SK-N-SH treated with all-trans-retinoic acid at 6 μM for 48 hours (cell line): Measurements from ENCODE around the gene S100A5.
"Not testable (repeated sequence)": the region's sequence is repeated elsewhere in the genome, so short reads cannot be mapped to it uniquely, and the experiment has no call there.

ENCODE experiments used
- ATAC-seq: fragments of 200-7000 bp; cut with Tn5 transposase; 3 replicates; pipeline ENCODE4 v1.9.1; 2020; ENCODE audit warnings: mild to moderate bottlenecking, moderate library complexity
- ARNTL ChIP-seq: fragments of 450-650 bp; formaldehyde crosslinking; IDR thresholded peaks from 2 replicates; pipeline ENCODE4 v1.5.0; 2020; ENCODE audit warnings: low read depth, mild to moderate bottlenecking, moderate library complexity, borderline replicate concordance
- BACH2 ChIP-seq: fragments of 250-450 bp; sonication (Bioruptor Pico); IDR thresholded peaks from 2 replicates; pipeline ENCODE4 v1.9.0; 2021; ENCODE audit warnings: mild to moderate bottlenecking, borderline replicate concordance
- CSDC2 ChIP-seq: fragments of 250-450 bp; sonication (Bioruptor Pico); IDR thresholded peaks from 2 replicates; pipeline ENCODE4 v1.5.0; 2020; ENCODE audit warnings: mild to moderate bottlenecking, moderate library complexity
- ESRRG ChIP-seq: fragments of 250-450 bp; sonication (Bioruptor Pico); IDR thresholded peaks from 2 replicates; pipeline ENCODE4 v1.6.1; 2021; ENCODE audit warnings: mild to moderate bottlenecking
- GLIS3 ChIP-seq: fragments of 250-450 bp; sonication (Bioruptor Pico); IDR thresholded peaks from 2 replicates; pipeline ENCODE4 v1.5.0; 2020; ENCODE audit warnings: mild to moderate bottlenecking, moderate library complexity
- ISL1 ChIP-seq: fragments of 250-450 bp; sonication (Bioruptor Pico); IDR thresholded peaks from 2 replicates; pipeline ENCODE4 v2.1.2; 2022; ENCODE audit warnings: mild to moderate bottlenecking, moderate library complexity
- OSR1 ChIP-seq: fragments of 250-450 bp; sonication (Bioruptor Pico); IDR thresholded peaks from 2 replicates; pipeline ENCODE4 v1.8.0; 2022; ENCODE audit warnings: moderate library complexity, mild to moderate bottlenecking, inconsistent platforms
- PPARA ChIP-seq: fragments of 250-450 bp; sonication (Bioruptor Pico); IDR thresholded peaks from 2 replicates; pipeline ENCODE4 v1.5.0; 2020; ENCODE audit warnings: mild to moderate bottlenecking, borderline replicate concordance
- RARB ChIP-seq: fragments of 250-450 bp; sonication (Bioruptor Pico); IDR thresholded peaks from 2 replicates; pipeline ENCODE4 v1.8.0; 2021; ENCODE audit warnings: mild to moderate bottlenecking, moderate library complexity
- TCF4 ChIP-seq: fragments of 250-450 bp; sonication (Bioruptor Pico); IDR thresholded peaks from 2 replicates; pipeline ENCODE4 v1.8.0; 2021; ENCODE audit warnings: mild to moderate bottlenecking, moderate library complexity, borderline replicate concordance
- TOX ChIP-seq: fragments of 250-450 bp; sonication (Bioruptor Pico); IDR thresholded peaks from 2 replicates; pipeline ENCODE4 v1.8.0; 2021; ENCODE audit warnings: mild to moderate bottlenecking, moderate library complexity, borderline replicate concordance
- ZC3H10 ChIP-seq: fragments of 250-450 bp; sonication (Bioruptor Pico); IDR thresholded peaks from 2 replicates; pipeline ENCODE4 v1.5.1; 2021; ENCODE audit warnings: mild to moderate bottlenecking, moderate library complexity
- ZFP3 ChIP-seq: fragments of 250-450 bp; sonication (Bioruptor Pico); IDR thresholded peaks from 2 replicates; pipeline ENCODE4 v1.5.0; 2020; ENCODE audit warnings: mild to moderate bottlenecking, moderate library complexity
- ZFP30 ChIP-seq: fragments of 450-650 bp; formaldehyde crosslinking; IDR thresholded peaks from 2 replicates; pipeline ENCODE4 v1.5.0; 2022; ENCODE audit warnings: mild to moderate bottlenecking, moderate library complexity
- ZNF565 ChIP-seq: fragments of 450-650 bp; formaldehyde crosslinking; conservative IDR thresholded peaks from 2 replicates; pipeline ENCODE4 v1.5.0; 2020; ENCODE audit warnings: low read depth, mild to moderate bottlenecking, moderate library complexity
- ZNF70 ChIP-seq: fragments of 450-650 bp; formaldehyde crosslinking; IDR thresholded peaks from 2 replicates; pipeline ENCODE4 v1.5.0; 2020; ENCODE audit warnings: mild to moderate bottlenecking, moderate library complexity
- ZNF8 ChIP-seq: fragments of 450-650 bp; formaldehyde crosslinking; IDR thresholded peaks from 2 replicates; pipeline ENCODE4 v1.5.0; 2020; ENCODE audit warnings: mild to moderate bottlenecking, moderate library complexity
- TF ChIP-seq, protein P1 (sequence below): fragments of 250-450 bp; sonication (Bioruptor Pico); IDR thresholded peaks from 2 replicates; pipeline ENCODE4 v1.5.0; 2020; ENCODE audit warnings: mild to moderate bottlenecking, moderate library complexity
- TF ChIP-seq, protein P2 (sequence below): fragments of 250-450 bp; sonication (Bioruptor Pico); IDR thresholded peaks from 2 replicates; pipeline ENCODE4 v1.8.0; 2020; ENCODE audit warnings: mild to moderate bottlenecking, moderate library complexity, borderline replicate concordance
- TF ChIP-seq, protein P3 (sequence below): fragments of 250-450 bp; sonication (Bioruptor Pico); IDR thresholded peaks from 2 replicates; pipeline ENCODE4 v1.8.0; 2021; ENCODE audit warnings: low read depth, mild to moderate bottlenecking, moderate library complexity, borderline replicate concordance

Gene S100A5

DNA sequence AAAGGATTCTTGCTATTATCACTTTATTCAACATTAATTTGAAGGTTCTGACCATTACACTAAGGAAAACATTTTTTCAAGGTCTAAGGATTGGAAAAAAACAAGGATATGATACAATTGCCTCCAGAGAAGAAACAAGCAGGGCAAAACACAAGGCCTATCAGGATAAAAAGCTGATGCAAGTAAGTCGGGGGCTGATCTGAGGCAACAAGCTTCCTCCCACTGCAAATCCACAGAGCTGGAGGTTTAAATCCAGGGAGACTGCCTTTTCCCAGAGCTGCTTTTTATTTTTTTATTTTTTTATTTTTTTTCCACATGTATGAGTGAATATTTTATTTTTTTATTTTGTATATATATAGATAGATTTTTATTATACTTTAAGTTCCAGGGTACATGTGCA is 44.3 kb upstream of the S100A5 start (continued):
- TF ChIP-seq BACH2 (CRISPR knock-in tag) (no peak), PPARA (CRISPR knock-in tag) (no peak), TCF4 (CRISPR knock-in tag) (no peak), ISL1 (CRISPR knock-in tag) (no peak), ZC3H10 (CRISPR knock-in tag) (no peak), ZNF8 (CRISPR knock-in tag) (no peak), ARNTL (CRISPR knock-in tag) (no peak), RARB (no peak), ZNF70 (CRISPR knock-in tag) (no peak), GLIS3 (no peak)
- TF ChIP-seq, protein P1, sequence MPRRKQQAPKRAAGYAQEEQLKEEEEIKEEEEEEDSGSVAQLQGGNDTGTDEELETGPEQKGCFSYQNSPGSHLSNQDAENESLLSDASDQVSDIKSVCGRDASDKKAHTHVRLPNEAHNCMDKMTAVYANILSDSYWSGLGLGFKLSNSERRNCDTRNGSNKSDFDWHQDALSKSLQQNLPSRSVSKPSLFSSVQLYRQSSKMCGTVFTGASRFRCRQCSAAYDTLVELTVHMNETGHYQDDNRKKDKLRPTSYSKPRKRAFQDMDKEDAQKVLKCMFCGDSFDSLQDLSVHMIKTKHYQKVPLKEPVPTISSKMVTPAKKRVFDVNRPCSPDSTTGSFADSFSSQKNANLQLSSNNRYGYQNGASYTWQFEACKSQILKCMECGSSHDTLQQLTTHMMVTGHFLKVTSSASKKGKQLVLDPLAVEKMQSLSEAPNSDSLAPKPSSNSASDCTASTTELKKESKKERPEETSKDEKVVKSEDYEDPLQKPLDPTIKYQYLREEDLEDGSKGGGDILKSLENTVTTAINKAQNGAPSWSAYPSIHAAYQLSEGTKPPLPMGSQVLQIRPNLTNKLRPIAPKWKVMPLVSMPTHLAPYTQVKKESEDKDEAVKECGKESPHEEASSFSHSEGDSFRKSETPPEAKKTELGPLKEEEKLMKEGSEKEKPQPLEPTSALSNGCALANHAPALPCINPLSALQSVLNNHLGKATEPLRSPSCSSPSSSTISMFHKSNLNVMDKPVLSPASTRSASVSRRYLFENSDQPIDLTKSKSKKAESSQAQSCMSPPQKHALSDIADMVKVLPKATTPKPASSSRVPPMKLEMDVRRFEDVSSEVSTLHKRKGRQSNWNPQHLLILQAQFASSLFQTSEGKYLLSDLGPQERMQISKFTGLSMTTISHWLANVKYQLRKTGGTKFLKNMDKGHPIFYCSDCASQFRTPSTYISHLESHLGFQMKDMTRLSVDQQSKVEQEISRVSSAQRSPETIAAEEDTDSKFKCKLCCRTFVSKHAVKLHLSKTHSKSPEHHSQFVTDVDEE, result no peak
- TF ChIP-seq, all 23 proteins: peak for 0

DNA sequence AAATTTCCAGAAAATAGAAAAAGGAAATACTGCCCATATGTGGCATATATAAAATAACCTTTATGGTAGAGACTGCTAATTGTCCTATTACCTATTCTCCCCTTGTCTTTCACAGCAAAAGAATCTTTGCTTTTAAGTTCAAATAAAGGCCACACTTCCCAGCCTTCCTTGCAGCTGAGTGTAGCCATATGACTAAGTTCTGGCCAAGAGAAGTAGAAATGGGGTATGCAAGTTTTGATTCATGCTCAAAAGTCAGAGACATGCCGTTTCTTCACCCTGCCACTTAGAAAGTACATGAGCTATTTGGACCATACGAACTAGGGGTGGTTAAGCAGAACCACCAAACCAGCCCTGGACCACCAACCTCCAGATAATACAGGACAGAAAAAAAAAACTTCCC is 43.2 kb upstream of the S100A5 start:
- ATAC-seq, result no peak; the same call in 2 of the 3 replicates
- TF ChIP-seq OSR1 (CRISPR knock-in tag) (no peak), ARNTL (CRISPR knock-in tag) (no peak), ISL1 (CRISPR knock-in tag) (no peak), ESRRG (CRISPR knock-in tag) (no peak), ZNF565 (CRISPR knock-in tag) (no peak), BACH2 (CRISPR knock-in tag) (no peak), ZFP30 (CRISPR knock-in tag) (no peak), CSDC2 (CRISPR knock-in tag) (no peak), ZNF70 (CRISPR knock-in tag) (no peak), TOX (CRISPR knock-in tag) (no peak), GLIS3 (no peak), ZNF8 (CRISPR knock-in tag) (no peak), PPARA (CRISPR knock-in tag) (no peak), RARB (no peak)
- TF ChIP-seq, protein P1, result no peak
- TF ChIP-seq, protein P2, sequence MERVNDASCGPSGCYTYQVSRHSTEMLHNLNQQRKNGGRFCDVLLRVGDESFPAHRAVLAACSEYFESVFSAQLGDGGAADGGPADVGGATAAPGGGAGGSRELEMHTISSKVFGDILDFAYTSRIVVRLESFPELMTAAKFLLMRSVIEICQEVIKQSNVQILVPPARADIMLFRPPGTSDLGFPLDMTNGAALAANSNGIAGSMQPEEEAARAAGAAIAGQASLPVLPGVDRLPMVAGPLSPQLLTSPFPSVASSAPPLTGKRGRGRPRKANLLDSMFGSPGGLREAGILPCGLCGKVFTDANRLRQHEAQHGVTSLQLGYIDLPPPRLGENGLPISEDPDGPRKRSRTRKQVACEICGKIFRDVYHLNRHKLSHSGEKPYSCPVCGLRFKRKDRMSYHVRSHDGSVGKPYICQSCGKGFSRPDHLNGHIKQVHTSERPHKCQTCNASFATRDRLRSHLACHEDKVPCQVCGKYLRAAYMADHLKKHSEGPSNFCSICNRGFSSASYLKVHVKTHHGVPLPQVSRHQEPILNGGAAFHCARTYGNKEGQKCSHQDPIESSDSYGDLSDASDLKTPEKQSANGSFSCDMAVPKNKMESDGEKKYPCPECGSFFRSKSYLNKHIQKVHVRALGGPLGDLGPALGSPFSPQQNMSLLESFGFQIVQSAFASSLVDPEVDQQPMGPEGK, result no peak

DNA sequence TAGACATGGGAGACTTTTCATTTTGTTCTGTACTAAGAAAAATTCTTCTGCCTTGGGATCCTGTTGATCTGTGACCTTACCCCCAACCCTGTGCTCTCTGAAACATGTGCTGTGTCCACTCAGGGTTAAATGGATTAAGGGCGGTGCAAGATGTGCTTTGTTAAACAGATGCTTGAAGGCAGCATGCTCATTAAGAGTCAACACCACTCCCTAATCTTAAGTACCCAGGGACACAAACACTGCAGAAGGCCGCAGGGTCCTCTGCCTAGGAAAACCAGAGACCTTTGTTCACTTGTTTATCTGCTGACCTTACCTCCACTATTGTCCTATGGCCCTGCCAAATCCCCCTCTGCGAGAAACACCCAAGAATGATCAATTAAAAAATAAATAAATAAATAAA is 42.8 kb upstream of the S100A5 start:
- ATAC-seq, result not testable (repeated sequence)

DNA sequence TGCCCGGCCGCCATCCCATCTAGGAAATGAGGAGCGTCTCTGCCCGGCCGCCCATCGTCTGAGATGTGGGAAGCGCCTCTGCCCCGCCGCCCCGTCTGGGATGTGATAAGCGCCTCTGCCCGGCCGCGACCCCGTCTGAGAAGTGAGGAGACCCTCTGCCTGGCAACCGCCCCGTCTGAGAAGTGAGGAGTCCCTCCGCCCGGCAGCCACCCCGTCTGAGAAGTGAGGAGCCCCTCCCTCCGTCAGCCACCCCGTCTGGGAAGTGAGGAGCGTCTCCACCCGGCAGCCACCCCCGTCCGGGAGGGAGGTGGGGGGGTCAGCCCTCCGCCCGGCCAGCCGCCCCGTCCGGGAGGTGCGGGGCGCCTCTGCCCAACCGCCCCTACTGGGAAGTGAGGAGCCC is 42.1 kb upstream of the S100A5 start:
- not testable (repeated sequence) for ATAC-seq

DNA sequence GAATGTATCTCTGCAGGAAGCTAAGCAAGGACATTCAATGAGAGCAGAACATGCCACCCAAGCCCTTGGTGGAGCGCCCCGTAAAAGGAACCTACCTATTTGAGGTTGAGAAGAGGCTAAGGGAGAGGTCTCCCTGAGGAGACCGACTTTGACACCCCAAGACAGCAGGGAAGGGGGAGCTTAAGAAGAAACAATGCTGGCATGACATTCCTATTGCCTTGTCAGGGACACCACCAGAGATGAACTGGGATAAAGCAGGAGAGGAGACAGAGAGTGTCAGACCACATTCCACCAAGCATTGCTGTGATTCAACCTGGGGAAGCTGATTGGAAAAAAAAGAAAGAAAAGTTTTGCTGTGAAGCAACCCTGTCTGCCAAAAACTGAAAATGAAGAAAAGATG is 38.2 kb upstream of the S100A5 start:
- TF ChIP-seq ZNF565 (CRISPR knock-in tag) (no peak), PPARA (CRISPR knock-in tag) (no peak), ZFP30 (CRISPR knock-in tag) (no peak), ZC3H10 (CRISPR knock-in tag) (no peak)
- ATAC-seq, result peak; percentile 53

DNA sequence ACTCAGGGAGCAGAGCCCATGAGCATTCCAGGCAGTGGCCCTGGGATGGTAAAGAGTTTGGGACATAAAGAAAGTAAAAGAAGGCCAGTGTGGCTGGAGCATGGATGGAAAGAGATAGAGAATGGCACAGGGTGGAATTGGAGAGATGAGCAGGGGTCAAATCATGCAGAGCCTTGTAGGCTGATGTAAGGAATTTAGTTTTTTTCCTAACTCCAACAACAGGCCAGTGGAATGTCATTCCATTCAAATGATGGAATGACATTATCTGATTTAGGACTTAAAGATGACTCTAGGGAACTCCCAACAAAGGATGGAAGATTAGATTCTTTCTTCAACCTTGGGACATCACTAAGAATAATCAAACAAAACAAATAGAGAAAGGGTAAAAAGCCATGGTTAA is 37.8 kb upstream of the S100A5 start:
- ATAC-seq, result peak; percentile 93
- TF ChIP-seq ISL1 (CRISPR knock-in tag) (no peak), ARNTL (CRISPR knock-in tag) (no peak), ZFP3 (no peak), ZC3H10 (CRISPR knock-in tag) (no peak), ZFP30 (CRISPR knock-in tag) (no peak)
- TF ChIP-seq, protein P2, result no peak
- TF ChIP-seq, protein P3, sequence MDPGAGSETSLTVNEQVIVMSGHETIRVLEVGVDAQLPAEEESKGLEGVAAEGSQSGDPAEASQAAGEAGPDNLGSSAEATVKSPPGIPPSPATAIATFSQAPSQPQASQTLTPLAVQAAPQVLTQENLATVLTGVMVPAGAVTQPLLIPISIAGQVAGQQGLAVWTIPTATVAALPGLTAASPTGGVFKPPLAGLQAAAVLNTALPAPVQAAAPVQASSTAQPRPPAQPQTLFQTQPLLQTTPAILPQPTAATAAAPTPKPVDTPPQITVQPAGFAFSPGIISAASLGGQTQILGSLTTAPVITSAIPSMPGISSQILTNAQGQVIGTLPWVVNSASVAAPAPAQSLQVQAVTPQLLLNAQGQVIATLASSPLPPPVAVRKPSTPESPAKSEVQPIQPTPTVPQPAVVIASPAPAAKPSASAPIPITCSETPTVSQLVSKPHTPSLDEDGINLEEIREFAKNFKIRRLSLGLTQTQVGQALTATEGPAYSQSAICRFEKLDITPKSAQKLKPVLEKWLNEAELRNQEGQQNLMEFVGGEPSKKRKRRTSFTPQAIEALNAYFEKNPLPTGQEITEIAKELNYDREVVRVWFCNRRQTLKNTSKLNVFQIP (CRISPR knock-in tag), result no peak
